Peyer's patch (tissue), 4 donors: ENCODE results near the gene EFEMP1.

ENCODE experiments used
- CTCF ChIP-seq, 6 experiments: fragments of 450-650 bp in 4 of 6; fragments of 200-600 bp in 2 of 6; sonication (generic) in 1 of 6; IDR thresholded peaks; one replicate each; pipeline ENCODE4 v1.5.1; 2017 to 2019; ENCODE audit warnings: antibody characterized with exemption in 6 of 6, mild to moderate bottlenecking in 3 of 6, moderate library complexity in 1 of 6
- POLR2A ChIP-seq, 2 donors: fragments of 450-650 bp; IDR thresholded peaks; one replicate each; pipeline ENCODE4 v1.5.1; 2017; ENCODE audit warnings: antibody characterized with exemption in 2 of 2, mild to moderate bottlenecking in 2 of 2, moderate library complexity in 2 of 2

GRCh38 chr2:55965966-55966365 lies 42.4 kb upstream of the EFEMP1 start:
- TF ChIP-seq CTCF (IDR thresholded peaks at IDR 0.05): no peak
- no peak for TF ChIP-seq POLR2A (IDR thresholded peaks at IDR 0.05)
